HEK293 (cell line): ENCODE data around the gene SPDYE16.
"Not testable (repeated sequence)": the region's sequence is repeated elsewhere in the genome, so short reads cannot be mapped to it uniquely, and the experiment has no call there.

Experiments
- GLI2 ChIP-seq: fragments of 450-650 bp; formaldehyde crosslinking; IDR thresholded peaks from 2 replicates; pipeline ENCODE4; 2017; ENCODE audit warnings: missing biosample characterization, missing genetic modification characterization, low read depth, borderline replicate concordance
- RBAK ChIP-seq: fragments of 450-650 bp; formaldehyde crosslinking; IDR thresholded peaks from 2 replicates; pipeline ENCODE4 v1.5.1; 2016; ENCODE audit warnings: missing biosample characterization, missing genetic modification characterization
- SETDB1 ChIP-seq: IDR thresholded peaks from one replicate; pipeline ENCODE4 v1.6.1; 2017; ENCODE audit warnings: mild to moderate bottlenecking, low read length, moderate library complexity, mixed read lengths; ENCODE audit not compliant: insufficient read length
- TCF7L2 ChIP-seq: IDR thresholded peaks from 2 replicates; pipeline ENCODE4 v1.6.1; 2011; ENCODE audit warnings: low read depth, mild to moderate bottlenecking, inconsistent platforms, low read length, moderate library complexity, borderline replicate concordance
- ZNF121 ChIP-seq: fragments of 450-650 bp; formaldehyde crosslinking; IDR thresholded peaks from 2 replicates; pipeline ENCODE4 v1.5.1; 2016; ENCODE audit warnings: missing biosample characterization, missing genetic modification characterization
- ZNF140 ChIP-seq: fragments of 450-650 bp; formaldehyde crosslinking; IDR thresholded peaks from 2 replicates; pipeline ENCODE4 v1.5.1; 2016; ENCODE audit warnings: missing biosample characterization, missing genetic modification characterization
- ZNF239 ChIP-seq: fragments of 450-650 bp; formaldehyde crosslinking; IDR thresholded peaks from 2 replicates; pipeline ENCODE4 v1.5.1; 2016; ENCODE audit warnings: missing biosample characterization, missing genetic modification characterization
- TF ChIP-seq, protein P1 (sequence below): fragments of 450-650 bp; formaldehyde crosslinking; IDR thresholded peaks from 2 replicates; pipeline ENCODE4 v1.5.1; 2016; ENCODE audit warnings: missing biosample characterization, missing genetic modification characterization
- TF ChIP-seq, protein P2 (sequence below): fragments of 450-650 bp; formaldehyde crosslinking; IDR thresholded peaks from 2 replicates; pipeline ENCODE4 v1.5.1; 2016; ENCODE audit warnings: missing biosample characterization, missing genetic modification characterization
- TF ChIP-seq, protein P3 (sequence below): fragments of 450-650 bp; formaldehyde crosslinking; conservative IDR thresholded peaks from 2 replicates; pipeline ENCODE4 v1.5.1; 2016; ENCODE audit warnings: low read depth, missing biosample characterization, missing genetic modification characterization
- TF ChIP-seq, protein P4 (sequence below): fragments of 450-650 bp; formaldehyde crosslinking; IDR thresholded peaks from 2 replicates; pipeline ENCODE4 v1.5.1; 2016; ENCODE audit warnings: missing biosample characterization, missing genetic modification characterization
- TF ChIP-seq, protein P5 (sequence below): fragments of 450-650 bp; formaldehyde crosslinking; IDR thresholded peaks from 2 replicates; pipeline ENCODE4 v1.5.1; 2016; ENCODE audit warnings: missing biosample characterization, missing genetic modification characterization
- TF ChIP-seq, protein P6 (sequence below): fragments of 450-650 bp; formaldehyde crosslinking; IDR thresholded peaks from 2 replicates; pipeline ENCODE4 v1.5.1; 2017; ENCODE audit warnings: missing biosample characterization, missing genetic modification characterization
- TF ChIP-seq, protein P7 (sequence below): fragments of 450-650 bp; formaldehyde crosslinking; IDR thresholded peaks from 2 replicates; pipeline ENCODE4 v1.5.1; 2017; ENCODE audit warnings: missing biosample characterization, missing genetic modification characterization

DNA sequence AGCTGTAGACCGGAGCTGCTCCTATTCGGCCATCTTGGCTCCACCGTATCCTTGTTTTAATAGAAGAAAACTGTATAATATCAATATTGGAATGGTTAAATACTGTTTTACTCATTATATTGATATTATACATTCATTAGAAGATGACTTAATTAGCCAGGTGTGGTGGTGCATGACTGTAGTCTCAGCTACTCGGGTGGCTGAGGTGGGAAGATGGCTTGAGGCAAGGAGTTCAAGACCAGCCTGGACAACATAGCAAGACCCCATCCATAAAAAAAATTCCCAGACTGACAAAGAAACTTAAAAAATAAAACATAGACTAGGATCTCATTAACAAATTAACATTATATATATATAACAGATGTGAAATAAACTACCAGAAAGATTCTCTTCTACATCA, 24.2 kb upstream of the SPDYE16 start:
- TF ChIP-seq SETDB1; RBAK (tag by site-specific recombination); ZNF140 (tag by site-specific recombination); ZNF121 (tag by site-specific recombination); TCF7L2; ZNF239 (tag by site-specific recombination); GLI2: not testable (repeated sequence)
- TF ChIP-seq, protein P1, sequence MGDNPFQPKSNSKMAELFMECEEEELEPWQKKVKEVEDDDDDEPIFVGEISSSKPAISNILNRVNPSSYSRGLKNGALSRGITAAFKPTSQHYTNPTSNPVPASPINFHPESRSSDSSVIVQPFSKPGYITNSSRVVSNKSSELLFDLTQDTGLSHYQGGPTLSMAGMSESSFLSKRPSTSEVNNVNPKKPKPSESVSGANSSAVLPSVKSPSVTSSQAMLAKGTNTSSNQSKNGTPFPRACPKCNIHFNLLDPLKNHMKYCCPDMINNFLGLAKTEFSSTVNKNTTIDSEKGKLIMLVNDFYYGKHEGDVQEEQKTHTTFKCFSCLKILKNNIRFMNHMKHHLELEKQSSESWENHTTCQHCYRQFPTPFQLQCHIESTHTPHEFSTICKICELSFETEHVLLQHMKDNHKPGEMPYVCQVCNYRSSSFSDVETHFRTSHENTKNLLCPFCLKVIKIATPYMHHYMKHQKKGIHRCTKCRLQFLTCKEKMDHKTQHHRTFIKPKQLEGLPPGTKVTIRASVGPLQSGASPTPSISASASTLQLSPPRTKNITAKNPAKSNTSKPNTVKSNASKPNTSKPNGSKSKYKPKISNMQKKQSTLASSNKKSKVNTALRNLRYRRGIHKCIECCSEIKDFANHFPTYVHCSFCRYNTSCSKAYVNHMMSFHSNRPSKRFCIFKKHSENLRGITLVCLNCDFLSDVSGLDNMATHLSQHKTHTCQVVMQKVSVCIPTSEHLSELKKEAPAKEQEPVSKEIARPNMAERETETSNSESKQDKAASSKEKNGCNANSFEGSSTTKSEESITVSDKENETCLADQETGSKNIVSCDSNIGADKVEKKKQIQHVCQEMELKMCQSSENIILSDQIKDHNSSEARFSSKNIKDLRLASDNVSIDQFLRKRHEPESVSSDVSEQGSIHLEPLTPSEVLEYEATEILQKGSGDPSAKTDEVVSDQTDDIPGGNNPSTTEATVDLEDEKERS (tag by site-specific recombination): not testable (repeated sequence)
- TF ChIP-seq, protein P2, sequence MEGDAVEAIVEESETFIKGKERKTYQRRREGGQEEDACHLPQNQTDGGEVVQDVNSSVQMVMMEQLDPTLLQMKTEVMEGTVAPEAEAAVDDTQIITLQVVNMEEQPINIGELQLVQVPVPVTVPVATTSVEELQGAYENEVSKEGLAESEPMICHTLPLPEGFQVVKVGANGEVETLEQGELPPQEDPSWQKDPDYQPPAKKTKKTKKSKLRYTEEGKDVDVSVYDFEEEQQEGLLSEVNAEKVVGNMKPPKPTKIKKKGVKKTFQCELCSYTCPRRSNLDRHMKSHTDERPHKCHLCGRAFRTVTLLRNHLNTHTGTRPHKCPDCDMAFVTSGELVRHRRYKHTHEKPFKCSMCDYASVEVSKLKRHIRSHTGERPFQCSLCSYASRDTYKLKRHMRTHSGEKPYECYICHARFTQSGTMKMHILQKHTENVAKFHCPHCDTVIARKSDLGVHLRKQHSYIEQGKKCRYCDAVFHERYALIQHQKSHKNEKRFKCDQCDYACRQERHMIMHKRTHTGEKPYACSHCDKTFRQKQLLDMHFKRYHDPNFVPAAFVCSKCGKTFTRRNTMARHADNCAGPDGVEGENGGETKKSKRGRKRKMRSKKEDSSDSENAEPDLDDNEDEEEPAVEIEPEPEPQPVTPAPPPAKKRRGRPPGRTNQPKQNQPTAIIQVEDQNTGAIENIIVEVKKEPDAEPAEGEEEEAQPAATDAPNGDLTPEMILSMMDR (tag by site-specific recombination): not testable (repeated sequence)
- TF ChIP-seq, protein P3, sequence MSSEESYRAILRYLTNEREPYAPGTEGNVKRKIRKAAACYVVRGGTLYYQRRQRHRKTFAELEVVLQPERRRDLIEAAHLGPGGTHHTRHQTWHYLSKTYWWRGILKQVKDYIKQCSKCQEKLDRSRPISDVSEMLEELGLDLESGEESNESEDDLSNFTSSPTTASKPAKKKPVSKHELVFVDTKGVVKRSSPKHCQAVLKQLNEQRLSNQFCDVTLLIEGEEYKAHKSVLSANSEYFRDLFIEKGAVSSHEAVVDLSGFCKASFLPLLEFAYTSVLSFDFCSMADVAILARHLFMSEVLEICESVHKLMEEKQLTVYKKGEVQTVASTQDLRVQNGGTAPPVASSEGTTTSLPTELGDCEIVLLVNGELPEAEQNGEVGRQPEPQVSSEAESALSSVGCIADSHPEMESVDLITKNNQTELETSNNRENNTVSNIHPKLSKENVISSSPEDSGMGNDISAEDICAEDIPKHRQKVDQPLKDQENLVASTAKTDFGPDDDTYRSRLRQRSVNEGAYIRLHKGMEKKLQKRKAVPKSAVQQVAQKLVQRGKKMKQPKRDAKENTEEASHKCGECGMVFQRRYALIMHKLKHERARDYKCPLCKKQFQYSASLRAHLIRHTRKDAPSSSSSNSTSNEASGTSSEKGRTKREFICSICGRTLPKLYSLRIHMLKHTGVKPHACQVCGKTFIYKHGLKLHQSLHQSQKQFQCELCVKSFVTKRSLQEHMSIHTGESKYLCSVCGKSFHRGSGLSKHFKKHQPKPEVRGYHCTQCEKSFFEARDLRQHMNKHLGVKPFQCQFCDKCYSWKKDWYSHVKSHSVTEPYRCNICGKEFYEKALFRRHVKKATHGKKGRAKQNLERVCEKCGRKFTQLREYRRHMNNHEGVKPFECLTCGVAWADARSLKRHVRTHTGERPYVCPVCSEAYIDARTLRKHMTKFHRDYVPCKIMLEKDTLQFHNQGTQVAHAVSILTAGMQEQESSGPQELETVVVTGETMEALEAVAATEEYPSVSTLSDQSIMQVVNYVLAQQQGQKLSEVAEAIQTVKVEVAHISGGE: not testable (repeated sequence)
- TF ChIP-seq, protein P4, sequence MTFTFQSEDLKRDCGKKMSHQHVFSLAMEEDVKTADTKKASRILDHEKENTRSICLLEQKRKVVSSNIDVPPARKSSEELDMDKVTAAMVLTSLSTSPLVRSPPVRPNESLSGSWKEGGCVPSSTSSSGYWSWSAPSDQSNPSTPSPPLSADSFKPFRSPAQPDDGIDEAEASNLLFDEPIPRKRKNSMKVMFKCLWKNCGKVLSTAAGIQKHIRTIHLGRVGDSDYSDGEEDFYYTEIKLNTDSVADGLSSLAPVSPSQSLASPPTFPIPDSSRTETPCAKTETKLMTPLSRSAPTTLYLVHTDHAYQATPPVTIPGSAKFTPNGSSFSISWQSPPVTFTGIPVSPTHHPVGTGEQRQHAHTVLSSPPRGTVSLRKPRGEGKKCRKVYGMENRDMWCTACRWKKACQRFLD (tag by site-specific recombination): not testable (repeated sequence)
- TF ChIP-seq, protein P5, sequence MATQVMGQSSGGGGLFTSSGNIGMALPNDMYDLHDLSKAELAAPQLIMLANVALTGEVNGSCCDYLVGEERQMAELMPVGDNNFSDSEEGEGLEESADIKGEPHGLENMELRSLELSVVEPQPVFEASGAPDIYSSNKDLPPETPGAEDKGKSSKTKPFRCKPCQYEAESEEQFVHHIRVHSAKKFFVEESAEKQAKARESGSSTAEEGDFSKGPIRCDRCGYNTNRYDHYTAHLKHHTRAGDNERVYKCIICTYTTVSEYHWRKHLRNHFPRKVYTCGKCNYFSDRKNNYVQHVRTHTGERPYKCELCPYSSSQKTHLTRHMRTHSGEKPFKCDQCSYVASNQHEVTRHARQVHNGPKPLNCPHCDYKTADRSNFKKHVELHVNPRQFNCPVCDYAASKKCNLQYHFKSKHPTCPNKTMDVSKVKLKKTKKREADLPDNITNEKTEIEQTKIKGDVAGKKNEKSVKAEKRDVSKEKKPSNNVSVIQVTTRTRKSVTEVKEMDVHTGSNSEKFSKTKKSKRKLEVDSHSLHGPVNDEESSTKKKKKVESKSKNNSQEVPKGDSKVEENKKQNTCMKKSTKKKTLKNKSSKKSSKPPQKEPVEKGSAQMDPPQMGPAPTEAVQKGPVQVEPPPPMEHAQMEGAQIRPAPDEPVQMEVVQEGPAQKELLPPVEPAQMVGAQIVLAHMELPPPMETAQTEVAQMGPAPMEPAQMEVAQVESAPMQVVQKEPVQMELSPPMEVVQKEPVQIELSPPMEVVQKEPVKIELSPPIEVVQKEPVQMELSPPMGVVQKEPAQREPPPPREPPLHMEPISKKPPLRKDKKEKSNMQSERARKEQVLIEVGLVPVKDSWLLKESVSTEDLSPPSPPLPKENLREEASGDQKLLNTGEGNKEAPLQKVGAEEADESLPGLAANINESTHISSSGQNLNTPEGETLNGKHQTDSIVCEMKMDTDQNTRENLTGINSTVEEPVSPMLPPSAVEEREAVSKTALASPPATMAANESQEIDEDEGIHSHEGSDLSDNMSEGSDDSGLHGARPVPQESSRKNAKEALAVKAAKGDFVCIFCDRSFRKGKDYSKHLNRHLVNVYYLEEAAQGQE (tag by site-specific recombination): not testable (repeated sequence)
- TF ChIP-seq, protein P6, sequence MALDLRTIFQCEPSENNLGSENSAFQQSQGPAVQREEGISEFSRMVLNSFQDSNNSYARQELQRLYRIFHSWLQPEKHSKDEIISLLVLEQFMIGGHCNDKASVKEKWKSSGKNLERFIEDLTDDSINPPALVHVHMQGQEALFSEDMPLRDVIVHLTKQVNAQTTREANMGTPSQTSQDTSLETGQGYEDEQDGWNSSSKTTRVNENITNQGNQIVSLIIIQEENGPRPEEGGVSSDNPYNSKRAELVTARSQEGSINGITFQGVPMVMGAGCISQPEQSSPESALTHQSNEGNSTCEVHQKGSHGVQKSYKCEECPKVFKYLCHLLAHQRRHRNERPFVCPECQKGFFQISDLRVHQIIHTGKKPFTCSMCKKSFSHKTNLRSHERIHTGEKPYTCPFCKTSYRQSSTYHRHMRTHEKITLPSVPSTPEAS (tag by site-specific recombination): not testable (repeated sequence)
- TF ChIP-seq, protein P7, sequence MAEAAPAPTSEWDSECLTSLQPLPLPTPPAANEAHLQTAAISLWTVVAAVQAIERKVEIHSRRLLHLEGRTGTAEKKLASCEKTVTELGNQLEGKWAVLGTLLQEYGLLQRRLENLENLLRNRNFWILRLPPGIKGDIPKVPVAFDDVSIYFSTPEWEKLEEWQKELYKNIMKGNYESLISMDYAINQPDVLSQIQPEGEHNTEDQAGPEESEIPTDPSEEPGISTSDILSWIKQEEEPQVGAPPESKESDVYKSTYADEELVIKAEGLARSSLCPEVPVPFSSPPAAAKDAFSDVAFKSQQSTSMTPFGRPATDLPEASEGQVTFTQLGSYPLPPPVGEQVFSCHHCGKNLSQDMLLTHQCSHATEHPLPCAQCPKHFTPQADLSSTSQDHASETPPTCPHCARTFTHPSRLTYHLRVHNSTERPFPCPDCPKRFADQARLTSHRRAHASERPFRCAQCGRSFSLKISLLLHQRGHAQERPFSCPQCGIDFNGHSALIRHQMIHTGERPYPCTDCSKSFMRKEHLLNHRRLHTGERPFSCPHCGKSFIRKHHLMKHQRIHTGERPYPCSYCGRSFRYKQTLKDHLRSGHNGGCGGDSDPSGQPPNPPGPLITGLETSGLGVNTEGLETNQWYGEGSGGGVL (tag by site-specific recombination): not testable (repeated sequence)
